ENCODE measurements around the gene TSPAN11. TPM values are rescaled to one million over a fixed set of nuclear protein-coding genes. Genes with fewer than 3 reads are reported as not detected.

The TSPAN11 gene
- total and polyA plus RNA-seq, 2 experiments from 2014 or later: 0.51 to 1.9 TPM

GRCh38 chr12:31003861-31004640, 77.5 kb downstream of the TSPAN11 start:
- H3K9me3 ChIP-seq (ENCODE audit: low read depth): no peaks in the 10 kb centered on the region
- no peak overlapping the region for H3K9ac ChIP-seq
- TF ChIP-seq EZH2phosphoT487 (IDR thresholded peaks at IDR 0.05; ENCODE audit: insufficient read depth, low read depth): no peak
- H2AFZ ChIP-seq: no peak overlapping the region
- H4K20me1 ChIP-seq (ENCODE audit: insufficient read depth): no peaks in the 10 kb centered on the region
- H3K79me2 ChIP-seq (ENCODE audit: insufficient read depth): no peaks in the 10 kb centered on the region
- peaks cover 16% of the 10 kb centered on the region for H3K4me1 ChIP-seq (ENCODE audit: insufficient read depth)
- no peaks in the 10 kb centered on the region for H3K9me2 ChIP-seq (ENCODE audit: insufficient read depth)
- DNase-seq: no peak
- WGBS, 2 experiments (ENCODE audit: low coverage in 1 of 2, low lambda C conversion rate in 2 of 2, missing lambda C conversion rate in 2 of 2): 89 to 92% methylated on average over 7 of the region's 7 CpGs
- H3K4me2 ChIP-seq (ENCODE audit: unreplicated experiment): no peak overlapping the region
- no peak overlapping the region for H3K27ac ChIP-seq
- H3K27me3 ChIP-seq (replicated peaks; ENCODE audit: insufficient read depth): no peaks in the 10 kb centered on the region
- in situ Hi-C loops (cut with MboI): no loop called here
- H3K4me3 ChIP-seq: no peak overlapping the region
- no peaks in the 10 kb centered on the region for H3F3A ChIP-seq (ENCODE audit: insufficient read depth)
- no peaks in the 10 kb centered on the region for H3K36me3 ChIP-seq (ENCODE audit: low read depth)

DNA sequence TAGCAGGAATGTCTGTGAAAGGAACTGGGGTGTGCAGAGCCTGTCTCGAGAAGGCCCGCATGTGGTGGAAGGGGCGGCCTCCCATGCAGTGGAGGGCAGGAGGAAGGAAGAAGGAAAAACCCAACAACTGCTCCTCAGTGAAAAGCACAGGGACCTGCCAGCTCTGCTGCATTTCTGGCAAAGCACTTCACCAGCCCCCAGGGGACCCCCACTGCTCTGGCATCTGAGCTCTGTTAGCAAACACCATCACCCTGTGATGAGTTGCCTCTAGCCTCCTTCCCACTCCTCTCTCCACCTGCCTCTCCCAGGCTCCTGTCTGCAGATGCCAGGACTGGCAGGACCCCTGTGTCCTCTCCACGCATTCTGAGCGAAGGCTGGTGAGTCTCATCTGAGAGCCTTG, 78.1 kb downstream of the TSPAN11 start:
- H3K27ac ChIP-seq: no peak overlapping the region
- 90 to 93% methylated on average over 5 of the region's 5 CpGs for WGBS, 2 experiments (ENCODE audit: low coverage in 1 of 2, low lambda C conversion rate in 2 of 2, missing lambda C conversion rate in 2 of 2)
- H3K4me1 ChIP-seq (ENCODE audit: insufficient read depth): peaks cover 16% of the 10 kb centered on the region

GRCh38 chr12:31005256-31005943, 78.9 kb downstream of the TSPAN11 start:
- Histone ChIP-seq H3F3A (ENCODE audit: insufficient read depth) (no peaks in the 10 kb centered on the region), H3K9me2 (ENCODE audit: insufficient read depth) (no peaks in the 10 kb centered on the region), H3K79me2 (ENCODE audit: insufficient read depth) (no peaks in the 10 kb centered on the region), H3K4me3 (no peak overlapping the region), H3K4me1 (ENCODE audit: insufficient read depth) (peaks cover 15% of the 10 kb centered on the region), H3K9ac (no peak overlapping the region), H3K9me3 (ENCODE audit: low read depth) (no peaks in the 10 kb centered on the region), H3K4me2 (ENCODE audit: unreplicated experiment) (peak overlapping the region; percentile 10), H3K36me3 (ENCODE audit: low read depth) (no peaks in the 10 kb centered on the region), H2AFZ (peak overlapping the region; percentile 42; the same call in 1 of the 2 replicates), H3K27ac (peak overlapping the region; percentile 37), H4K20me1 (ENCODE audit: insufficient read depth) (no peaks in the 10 kb centered on the region), H3K27me3 (replicated peaks; ENCODE audit: insufficient read depth) (no peaks in the 10 kb centered on the region)
- WGBS, 2 experiments (ENCODE audit: low coverage in 1 of 2, low lambda C conversion rate in 2 of 2, missing lambda C conversion rate in 2 of 2): 95 to 96% methylated on average over 12 to 14 of the region's 15 CpGs
- TF ChIP-seq EZH2phosphoT487 (IDR thresholded peaks at IDR 0.05; ENCODE audit: insufficient read depth, low read depth) (no peak), EZH2 (IDR thresholded peaks at IDR 0.05; ENCODE audit: insufficient read depth, poor library complexity, severe bottlenecking) (no peak)
- in situ Hi-C loops (cut with MboI): no loop called here
- DNase-seq: no peak

More for the DNA sequence above, 78.1 kb downstream of the TSPAN11 start:
- H3K9me3 ChIP-seq (ENCODE audit: low read depth): no peaks in the 10 kb centered on the region
- TF ChIP-seq EZH2phosphoT487 (IDR thresholded peaks at IDR 0.05; ENCODE audit: insufficient read depth, low read depth) (no peak), EZH2 (IDR thresholded peaks at IDR 0.05; ENCODE audit: insufficient read depth, poor library complexity, severe bottlenecking) (no peak)
- no peak overlapping the region for H3K9ac ChIP-seq
- no peaks in the 10 kb centered on the region for H3K36me3 ChIP-seq (ENCODE audit: low read depth)
- H4K20me1 ChIP-seq (ENCODE audit: insufficient read depth): no peaks in the 10 kb centered on the region
- no peaks in the 10 kb centered on the region for H3F3A ChIP-seq (ENCODE audit: insufficient read depth)
- in situ Hi-C loops (cut with MboI): no loop called here
- no peaks in the 10 kb centered on the region for H3K9me2 ChIP-seq (ENCODE audit: insufficient read depth)
- no peaks in the 10 kb centered on the region for H3K79me2 ChIP-seq (ENCODE audit: insufficient read depth)
- H2AFZ ChIP-seq: no peak overlapping the region
- H3K4me3 ChIP-seq: no peak overlapping the region
- H3K27me3 ChIP-seq (replicated peaks; ENCODE audit: insufficient read depth): no peaks in the 10 kb centered on the region
- H3K4me2 ChIP-seq (ENCODE audit: unreplicated experiment): no peak overlapping the region
- no peak for DNase-seq

GRCh38 chr12:31005944-31006361, 79.4 kb downstream of the TSPAN11 start:
- H3K4me3 ChIP-seq: no peak overlapping the region
- peak; percentile 80 for DNase-seq
- H3F3A ChIP-seq (ENCODE audit: insufficient read depth): no peaks in the 10 kb centered on the region
- no peaks in the 10 kb centered on the region for H3K79me2 ChIP-seq (ENCODE audit: insufficient read depth)
- H3K4me2 ChIP-seq (ENCODE audit: unreplicated experiment): peak overlapping the region; percentile 10
- H3K9ac ChIP-seq: no peak overlapping the region
- peak overlapping the region; percentile 42; the same call in 1 of the 2 replicates for H2AFZ ChIP-seq
- H4K20me1 ChIP-seq (ENCODE audit: insufficient read depth): no peaks in the 10 kb centered on the region
- H3K4me1 ChIP-seq (ENCODE audit: insufficient read depth): peaks cover 10% of the 10 kb centered on the region
- no peaks in the 10 kb centered on the region for H3K9me3 ChIP-seq (ENCODE audit: low read depth)
- H3K27me3 ChIP-seq (replicated peaks; ENCODE audit: insufficient read depth): no peaks in the 10 kb centered on the region
- H3K36me3 ChIP-seq (ENCODE audit: low read depth): no peaks in the 10 kb centered on the region
- H3K27ac ChIP-seq: peak overlapping the region; percentile 37
- 17 to 24% methylated on average over 4 of the region's 4 CpGs for WGBS, 2 experiments (ENCODE audit: low coverage in 1 of 2, low lambda C conversion rate in 2 of 2, missing lambda C conversion rate in 2 of 2)
- in situ Hi-C loops (cut with MboI): no loop called here
- no peaks in the 10 kb centered on the region for H3K9me2 ChIP-seq (ENCODE audit: insufficient read depth)
- no peak for TF ChIP-seq EZH2phosphoT487 (IDR thresholded peaks at IDR 0.05; ENCODE audit: insufficient read depth, low read depth)
- TF ChIP-seq EZH2 (IDR thresholded peaks at IDR 0.05; ENCODE audit: insufficient read depth, poor library complexity, severe bottlenecking): no peak
